HG03469 (cell line): ENCODE measurements around the gene PTGES3.
"Not testable (repeated sequence)": the region's sequence is repeated elsewhere in the genome, so short reads cannot be mapped to it uniquely, and the experiment has no call there.

Source experiments
- ATAC-seq: cut with Tn5 transposase; IDR thresholded peaks from one replicate; pipeline ENCODE4 v1.9.1; 2021; ENCODE audit warnings: mild to moderate bottlenecking, moderate library complexity, moderate number of reproducible peaks; ENCODE audit not compliant: unreplicated experiment

PTGES3 gene

DNA sequence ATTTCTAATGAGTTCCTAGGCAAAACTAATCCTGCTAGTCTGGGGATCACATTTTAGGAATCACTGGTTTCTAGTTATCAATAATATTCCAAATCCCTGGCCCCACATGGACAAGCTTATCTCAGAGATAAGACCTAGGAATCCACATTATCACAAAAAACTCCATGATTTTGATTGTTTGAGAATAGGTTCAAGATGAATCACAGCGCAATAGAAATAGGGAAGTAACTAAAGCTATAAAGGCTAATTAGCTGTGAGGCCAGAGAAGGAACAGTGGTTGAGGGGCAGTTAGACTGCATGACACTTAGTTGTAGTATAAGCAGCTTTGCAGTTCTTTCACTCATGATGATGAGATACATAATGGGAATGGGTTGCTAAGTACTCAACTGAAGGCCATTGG, 29.2 kb downstream of the PTGES3 start:
- ATAC-seq, result no peak

DNA sequence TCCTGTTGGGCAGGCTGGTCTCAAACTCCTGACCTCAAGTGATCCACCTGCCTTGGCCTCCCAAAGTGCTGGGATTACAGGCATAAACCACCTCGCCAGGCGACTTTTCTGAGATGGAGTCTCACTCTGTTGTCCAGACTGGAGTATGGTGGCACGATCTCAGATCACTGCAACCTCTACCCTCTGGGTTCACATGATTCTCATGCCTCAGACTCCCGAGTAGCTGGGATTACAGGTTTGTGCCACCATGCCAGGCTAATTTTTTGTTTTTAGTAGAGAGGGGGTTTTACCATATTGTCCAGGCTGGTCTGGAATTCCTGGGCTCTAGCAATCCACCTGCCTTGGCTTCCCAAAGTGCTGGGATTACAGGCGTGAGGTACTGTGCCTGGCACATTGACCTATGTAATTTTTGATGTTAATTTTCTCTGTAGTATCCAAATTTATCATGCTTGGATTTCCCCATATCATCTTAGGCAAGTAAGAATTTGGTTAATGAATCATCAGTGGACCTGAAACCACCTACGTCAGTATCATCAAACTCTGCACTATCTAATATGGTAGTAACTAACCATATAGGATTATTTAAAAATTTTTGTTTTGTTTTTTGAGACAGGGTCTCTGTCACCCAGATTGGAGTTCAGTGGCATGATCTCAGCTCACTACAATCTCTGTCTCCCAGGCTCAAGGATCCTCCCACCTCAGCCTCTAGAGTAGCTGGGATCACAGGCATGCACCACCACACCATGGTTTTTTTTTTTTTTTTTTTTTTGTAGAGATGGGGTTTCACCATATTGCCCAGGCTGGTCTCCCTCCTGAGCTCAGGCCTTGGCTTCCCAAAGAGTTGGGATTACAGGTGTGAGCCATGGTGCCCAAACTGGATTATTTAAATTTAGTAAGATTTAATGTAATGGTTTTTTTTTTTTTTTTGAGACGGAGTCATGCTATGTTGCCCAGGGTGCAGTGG, 30.4 kb downstream of the PTGES3 start:
- ATAC-seq, result no peak

DNA sequence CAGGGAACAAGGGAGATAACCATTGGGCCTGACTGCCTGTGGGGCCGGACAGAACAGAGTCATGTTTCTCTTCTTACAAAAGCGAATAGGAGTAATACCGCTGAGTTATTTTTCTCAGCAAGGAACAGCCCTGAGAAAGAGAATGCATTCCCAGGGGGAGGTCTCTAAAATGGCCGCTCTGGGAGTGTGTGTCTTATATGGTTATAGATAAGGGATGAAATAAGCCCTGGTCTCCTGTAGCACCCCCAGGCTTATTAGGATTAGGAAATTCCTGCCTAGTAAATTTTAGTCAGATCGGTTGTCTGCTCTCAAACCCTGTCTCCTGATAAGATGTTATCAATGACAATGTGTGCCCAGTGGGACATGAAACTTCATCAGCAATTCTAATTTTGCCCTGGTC, 34.3 kb downstream of the PTGES3 start:
- ATAC-seq, result not testable (repeated sequence)

DNA sequence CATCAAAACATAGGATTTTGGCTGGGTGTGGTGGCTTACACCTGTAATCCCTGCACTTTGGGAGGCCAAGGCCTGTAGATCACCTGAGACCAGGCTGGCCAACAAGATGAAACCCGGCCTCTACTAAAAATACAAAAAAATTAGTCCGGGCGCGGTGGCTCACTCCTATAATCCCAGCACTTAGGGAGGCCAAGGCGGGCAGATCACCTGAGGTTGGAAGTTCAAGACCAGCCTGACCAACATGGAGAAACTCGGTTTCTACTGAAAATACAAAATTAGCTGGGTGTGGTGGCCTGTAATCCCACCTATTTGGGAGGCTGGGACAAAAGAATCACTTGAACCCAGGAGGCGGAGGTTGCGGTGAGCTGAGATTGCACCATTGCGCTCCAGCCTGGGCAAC, 40.1 kb downstream of the PTGES3 start:
- ATAC-seq, result not testable (repeated sequence)

DNA sequence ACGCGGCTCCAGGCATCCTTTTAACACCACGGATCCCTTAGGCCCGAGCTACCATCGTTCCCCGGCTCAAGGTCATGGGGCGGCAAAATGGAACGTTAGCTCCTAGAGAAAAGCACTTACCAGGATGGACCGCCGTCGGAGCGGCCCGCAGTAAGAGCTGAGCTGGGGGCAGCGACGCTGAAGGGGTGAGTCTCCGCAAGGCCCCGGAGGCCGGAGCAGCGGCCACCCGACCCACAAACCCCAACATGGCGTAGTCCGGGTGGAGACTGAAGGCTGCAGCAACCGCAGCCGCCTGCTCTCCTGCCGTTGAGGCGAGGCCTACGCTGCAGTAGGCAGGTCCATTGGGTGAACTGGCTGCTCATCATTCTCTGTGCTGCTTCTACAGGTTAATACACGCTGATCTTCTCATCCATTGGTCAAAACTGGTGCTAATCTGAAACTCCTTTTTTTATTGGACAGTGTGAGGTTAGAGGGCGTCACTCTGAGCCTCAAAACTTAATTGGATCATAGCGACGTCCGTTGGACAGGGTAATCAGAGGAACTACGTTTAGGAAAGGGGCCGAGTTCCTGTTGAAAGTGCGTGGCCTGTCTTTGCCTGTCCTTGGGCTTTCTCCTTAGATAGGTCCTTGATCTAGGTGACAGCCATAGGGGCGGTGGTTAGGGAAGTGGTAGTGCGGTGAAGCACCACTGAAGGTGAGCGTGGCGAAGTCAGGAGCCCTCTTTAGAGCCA, 42.2 kb downstream of the PTGES3 start, which contains the start of gene ATP5F1B:
TSS of gene ATP5F1B (minus strand) at position 268 of the 730 bp plus-strand sequence. CDS start at position 247, 21 bp downstream.
- peak; percentile 98 for ATAC-seq

DNA sequence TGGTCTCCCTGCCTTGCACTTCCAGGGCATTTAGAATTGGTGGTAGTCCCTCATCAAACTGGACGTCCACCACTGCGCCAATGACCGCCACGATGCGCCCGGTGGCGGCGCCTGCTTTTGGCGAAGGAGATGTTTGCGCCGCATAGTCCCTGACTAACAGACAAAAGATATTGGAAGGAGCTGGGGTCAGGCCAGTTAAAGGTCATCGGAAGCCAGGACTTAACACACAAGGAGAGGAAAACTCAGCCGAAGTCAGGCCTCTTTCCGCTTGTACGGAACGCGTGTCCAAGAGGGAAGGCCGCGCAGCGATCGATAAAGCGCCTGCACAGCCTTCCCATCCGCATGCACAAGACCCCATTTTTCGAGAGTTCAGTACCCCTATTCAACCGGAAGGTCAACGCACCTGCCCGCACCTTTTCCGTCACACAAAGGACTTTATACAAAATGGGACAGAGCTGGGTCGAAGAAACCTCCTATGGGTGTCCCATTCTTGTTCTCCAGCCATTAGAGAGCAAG, 42.8 kb downstream of the PTGES3 start:
- ATAC-seq, result no peak

DNA sequence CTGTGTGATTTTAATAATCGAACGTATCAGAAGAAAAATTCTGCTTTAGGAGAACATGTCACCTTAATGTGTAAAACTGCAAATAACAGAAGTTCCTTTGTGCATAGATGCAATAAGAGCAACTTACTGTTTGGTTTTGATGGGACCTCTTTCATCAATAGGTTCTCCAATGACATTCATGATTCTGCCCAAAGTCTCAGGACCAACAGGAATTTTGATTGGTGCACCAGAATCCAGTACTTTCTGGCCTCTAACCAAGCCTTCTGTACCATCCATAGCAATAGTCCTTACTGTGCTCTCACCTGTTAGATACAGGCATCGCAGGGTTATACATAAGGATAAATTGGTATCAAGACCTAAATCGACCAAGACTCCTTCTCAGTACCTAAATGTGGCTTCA, 43.4 kb downstream of the PTGES3 start:
- no peak for ATAC-seq

DNA sequence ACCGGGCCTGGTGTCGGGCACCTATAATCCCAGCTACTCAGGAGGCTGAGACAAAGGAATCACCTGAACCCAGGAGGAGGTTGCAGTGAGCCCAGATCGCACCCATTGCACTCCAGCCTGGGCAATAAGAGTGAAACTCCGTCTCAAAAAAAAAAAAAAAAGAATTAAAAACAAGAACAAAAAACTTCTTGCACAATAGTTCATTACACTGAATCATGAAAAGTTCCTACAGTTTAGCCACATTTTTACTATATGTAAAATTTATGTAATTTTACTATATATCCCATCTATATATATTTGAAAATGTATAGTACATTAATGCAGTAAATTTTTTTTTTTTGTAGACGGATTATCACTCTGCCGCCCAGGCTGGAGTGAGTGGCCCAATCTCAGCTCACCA, 46.9 kb downstream of the PTGES3 start:
- no peak for ATAC-seq

DNA sequence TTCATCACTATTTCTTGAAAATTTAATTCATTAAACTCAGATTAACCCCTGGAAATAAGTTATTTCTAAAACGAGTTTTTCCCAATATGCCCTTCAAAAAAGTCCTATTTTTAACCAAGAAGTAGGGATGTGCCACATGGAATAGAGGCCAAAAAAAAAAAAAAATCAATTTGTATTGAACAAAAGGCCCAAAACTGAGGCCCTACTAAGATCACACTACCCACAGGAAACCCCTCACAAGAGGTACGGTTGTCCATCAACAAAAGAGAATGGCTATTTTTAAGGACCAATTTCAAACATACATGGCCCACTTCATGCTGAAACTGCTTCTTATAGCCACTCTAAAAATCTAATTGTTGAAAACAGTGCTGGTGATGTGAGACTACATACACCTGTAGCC, 50.5 kb downstream of the PTGES3 start:
- no peak for ATAC-seq

DNA sequence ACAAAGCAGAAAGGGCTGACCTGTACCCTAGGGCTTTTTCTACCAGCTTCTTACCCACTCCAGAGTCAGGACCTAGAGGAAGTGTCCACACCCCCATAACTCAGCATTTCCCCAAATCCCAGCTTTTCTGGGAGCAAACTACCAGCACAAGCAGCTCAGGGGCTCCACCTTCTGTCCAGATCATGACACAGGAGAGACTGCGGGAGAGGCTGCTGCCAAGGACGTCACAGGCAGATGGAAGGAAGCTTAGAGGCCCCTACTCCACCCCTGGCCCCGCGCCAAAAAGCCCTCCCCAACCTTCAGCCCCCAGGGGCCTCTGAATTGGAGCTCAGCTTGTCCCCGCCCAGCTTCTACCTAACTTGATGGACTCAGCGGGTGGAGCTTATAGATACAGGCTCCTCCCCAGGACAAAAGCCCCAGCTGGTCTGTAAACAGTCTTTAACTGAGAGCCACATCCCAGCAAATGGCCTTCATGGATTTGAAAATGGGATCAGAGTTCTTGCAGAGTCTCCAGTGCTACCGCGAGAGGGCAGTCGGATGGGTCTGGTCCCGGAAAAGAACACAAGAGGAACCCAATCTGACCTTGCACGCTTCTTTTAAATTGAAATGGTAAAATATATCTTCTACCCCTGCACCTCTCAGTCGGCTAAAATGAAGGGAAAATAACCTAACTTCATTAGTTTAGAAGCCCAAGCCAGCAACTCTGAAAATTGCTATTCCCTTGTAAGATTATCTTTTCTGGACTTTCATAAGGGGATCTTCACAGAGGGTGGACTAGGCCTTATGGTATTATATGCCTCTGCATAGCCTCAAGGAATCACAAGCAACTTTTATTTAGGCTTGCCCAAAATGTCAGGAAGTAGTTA, 51.2 kb downstream of the PTGES3 start:
- peak; percentile 32 for ATAC-seq

DNA sequence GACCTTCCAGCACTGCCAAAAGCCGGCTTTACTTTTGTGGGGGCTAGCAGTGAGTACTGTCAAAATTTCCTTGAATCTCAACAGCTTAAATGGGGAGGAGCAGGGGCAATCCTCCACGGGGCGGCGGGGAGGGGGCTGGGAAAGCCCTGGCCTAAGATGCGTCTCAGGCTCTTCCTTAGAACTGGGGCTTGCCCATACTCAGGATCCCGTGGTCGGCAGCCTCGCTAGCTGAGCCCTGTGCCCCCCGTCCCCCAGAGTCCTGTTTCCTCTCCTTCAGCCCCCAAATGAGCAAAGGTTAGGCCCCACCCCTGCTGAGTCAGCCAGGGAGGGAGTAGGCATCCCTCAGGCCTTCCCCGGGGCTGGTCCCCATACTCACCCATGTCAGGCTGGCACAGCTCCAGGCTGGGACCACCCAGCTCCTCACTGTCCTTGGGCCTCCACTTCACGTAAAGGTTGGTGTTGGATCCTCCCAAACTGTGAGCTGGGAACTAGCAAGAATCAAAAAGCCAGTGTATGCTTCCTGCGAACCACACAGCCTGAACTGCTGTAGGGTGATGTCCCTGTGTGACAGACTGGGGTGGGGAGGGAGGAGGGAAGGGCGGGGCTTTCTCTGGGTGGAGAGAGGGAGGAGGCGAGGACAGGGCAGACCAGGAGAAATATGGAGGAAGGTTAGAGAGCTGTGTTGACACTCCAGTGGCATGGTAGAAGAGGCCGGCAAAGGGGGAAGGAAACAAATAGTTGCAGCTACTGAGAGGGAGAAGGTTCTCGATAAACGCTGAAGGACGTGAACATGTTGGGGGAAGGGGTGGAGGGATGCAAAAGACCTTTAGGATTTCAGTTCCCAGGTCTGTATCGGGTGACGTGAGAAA, 52.0 kb downstream of the PTGES3 start:
- ATAC-seq, result peak; percentile 18

DNA sequence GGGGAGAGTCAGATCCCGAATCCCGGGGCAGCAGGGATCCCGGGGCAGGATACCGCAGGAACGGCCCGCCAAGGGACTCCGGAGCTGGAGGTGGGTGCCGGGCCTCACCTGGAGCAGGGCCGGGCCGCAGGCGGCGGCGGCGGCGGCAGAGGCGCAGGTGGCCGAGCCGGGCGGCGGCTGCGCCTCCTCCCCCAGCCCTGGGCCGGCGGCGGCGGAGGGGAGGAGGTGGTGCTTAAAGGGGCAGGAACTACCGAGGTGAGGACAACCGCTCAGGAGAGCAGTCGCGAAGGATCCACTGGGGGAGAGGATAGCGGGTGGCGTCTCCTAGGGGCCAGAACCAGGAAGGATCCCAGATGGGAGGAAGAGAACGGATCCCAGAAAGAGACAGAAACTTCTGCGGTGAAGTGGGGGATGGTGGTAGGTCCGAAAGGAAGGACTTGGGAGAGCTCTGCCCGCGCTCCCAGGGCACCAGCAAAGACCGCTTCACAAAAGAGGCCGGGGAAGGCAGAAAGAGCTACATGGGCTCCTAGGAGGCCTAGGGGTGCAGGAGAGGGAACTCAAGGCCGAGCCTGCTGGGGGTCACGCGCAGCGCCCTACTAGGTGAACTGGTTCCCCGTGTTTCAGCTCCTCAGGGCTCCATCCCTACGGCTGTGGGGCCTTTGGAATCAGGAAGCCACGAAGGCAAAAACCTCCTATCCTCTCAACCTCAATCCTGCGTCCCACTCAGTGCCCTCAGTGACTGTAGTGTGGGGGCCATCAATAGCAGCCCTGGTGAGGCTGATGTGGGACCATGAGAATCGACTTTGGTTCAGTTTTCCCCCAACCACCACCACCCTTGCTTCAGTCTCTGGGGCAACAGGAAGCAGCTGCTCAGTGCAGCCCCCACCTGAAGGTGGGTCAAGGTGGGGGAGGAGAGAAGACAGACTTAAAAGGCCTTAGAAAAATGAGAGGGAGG, 53.0 kb downstream of the PTGES3 start:
- ATAC-seq, result no peak

DNA sequence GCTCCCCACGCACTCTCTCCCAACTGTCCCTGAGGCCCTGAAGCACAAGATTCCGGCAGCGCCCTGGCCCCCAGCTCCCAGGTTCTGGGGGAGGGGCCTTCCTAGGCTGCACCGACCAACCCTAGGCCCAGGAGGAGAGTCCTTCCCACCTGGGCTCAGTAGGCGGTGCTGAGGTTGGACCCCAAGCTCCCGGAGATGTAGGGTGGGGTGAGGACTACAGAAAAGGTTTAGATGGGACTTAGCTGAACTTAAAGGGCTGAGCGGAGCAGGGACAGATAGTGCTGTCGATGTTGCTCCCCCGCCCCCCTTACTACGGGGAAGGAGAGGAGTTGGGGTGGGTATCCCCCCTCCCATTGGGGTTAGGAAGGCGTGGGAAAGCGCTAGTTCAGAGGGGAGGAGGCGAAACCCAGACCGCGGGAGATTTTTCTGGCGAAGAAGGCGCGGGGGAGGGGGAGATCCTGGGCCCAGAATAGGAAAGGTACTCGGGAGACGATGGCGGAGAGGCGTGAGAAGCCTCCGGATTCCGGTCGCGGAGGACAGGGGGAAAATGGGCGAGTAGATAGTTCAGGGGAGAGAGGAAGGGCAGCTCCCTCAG, 53.7 kb downstream of the PTGES3 start:
- no peak for ATAC-seq

DNA sequence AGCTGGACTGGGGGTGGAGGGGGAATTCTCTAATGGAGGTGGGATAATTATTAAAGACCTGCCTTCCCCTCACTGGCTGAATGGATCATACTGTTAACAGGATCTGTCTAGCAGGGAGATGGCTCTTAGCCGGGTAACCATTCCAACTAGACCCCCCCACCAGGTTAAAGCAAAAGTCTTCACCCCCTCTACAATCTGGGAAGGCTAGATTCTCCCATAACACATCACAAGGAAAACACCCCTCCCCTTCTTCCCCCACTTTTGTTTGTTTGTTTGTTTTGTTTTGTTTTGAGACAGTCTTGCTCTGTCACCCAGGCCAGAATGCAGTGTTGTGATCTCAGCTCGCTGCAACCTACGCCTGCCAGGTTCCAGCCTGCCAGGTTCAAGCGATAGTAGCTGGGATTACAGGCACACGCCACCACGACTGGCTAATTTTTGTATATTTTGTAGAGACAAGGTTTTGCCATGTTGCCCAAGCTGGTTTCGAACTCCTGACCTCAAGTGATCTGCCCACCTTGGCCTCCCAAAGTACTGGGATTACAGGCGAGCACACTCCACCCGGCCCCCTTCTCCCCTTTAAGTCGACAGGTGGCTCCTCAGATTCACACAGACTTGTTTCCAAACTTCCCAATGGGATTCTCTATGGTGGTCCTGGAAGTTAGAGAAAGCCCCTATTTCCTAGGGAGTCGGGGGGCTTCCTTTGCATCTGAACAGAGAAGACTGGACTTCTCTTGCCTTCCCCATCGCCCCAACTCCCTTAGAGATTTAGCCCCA, 54.4 kb downstream of the PTGES3 start:
- no peak for ATAC-seq

DNA sequence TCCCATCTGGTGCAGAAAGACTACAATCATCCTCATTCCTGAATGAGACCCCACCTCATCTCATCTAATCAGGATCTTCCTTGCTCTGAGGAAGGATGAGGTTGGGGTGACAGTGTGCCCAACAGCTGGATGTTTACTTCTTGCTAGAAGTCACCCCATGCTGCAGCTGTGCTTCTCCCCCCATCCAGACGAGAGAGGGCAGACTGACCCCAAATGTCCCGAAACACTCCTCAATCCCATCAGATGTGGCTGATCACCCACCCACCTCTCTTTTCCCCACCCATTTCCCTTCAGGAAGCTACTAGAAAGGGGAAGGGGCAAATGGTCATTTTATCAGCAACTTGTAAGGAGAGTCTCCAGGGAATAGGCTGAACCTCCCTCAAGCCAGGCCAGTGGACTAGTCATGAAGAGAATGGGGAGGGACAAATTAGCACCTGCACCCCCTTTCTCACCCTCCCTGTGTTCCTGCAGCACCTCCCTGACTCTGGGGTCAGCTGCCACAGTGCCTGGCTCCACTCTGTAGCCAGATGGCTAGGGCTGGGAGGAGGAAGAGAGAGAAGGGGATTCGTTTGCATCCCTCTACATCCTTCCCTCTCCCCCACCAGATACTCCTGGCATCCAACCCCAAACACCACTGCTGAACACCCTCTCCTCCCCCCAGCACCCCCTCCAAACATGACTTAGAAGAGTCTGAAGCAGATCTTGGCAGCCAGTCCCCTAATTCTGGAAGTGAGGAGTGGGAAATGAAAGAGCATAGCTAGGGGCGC, 55.2 kb downstream of the PTGES3 start:
- no peak for ATAC-seq

DNA sequence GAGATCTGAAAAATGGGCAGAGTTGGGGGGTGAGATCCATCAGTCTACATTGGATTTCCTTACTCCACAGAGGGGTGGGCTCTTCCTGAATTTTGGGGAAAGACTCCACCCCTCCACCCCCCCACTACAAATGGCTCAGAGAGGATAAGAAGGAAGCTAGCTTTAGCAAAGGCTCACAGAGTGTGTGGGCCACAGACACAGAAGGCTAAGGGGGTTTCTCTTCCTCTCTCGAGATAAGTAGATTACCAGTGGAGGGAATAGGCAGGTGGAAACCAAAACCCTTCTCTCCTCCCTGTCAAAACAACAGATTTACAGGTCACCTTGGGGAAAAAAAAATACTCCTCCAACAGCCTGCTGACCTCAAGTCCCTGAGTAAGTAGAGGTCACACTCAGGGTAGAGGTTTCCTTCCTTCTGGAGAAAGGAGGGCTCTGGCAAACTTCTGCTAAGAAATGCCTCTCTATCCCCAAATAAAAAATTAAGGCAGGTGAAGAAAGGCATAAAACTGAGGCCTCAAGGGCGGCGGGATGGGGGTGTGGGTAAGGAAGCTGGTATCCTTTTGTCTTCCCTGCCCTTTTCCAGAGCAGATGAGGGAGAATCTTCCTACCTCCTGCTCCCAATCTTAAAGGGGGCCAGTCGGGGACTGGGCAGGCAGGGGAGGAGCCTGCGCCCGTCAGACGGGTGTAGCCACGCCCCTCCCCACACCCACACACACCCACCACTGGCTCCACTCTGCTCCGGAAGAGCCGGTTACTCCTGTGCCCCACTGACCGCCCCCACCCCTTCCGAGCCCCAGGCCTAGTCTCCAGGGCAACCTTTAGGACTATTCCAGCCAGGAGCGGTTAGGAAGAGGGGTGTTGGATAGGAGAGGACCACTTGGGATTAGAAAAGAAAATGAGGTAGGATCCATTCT, 56.0 kb downstream of the PTGES3 start:
- no peak for ATAC-seq
